ENCODE data around the gene TTC14.
"Not testable (repeated sequence)": the region's sequence is repeated elsewhere in the genome, so short reads cannot be mapped to it uniquely, and the experiment has no call there.

TTC14 gene

GRCh38 chr3:180575571-180575970, 26.4 kb upstream of the TTC14 start:
- TF ChIP-seq SUZ12 (IDR thresholded peaks at IDR 0.05) (no peak), FOXK2 (IDR thresholded peaks at IDR 0.05) (no peak), ZNF384 (IDR thresholded peaks at IDR 0.05) (no peak), PKNOX1 (IDR thresholded peaks at IDR 0.05) (no peak), FOXA1 (IDR thresholded peaks at IDR 0.05) (no peak), HDGF (IDR thresholded peaks at IDR 0.05; ENCODE audit: borderline replicate concordance) (no peak), FOXM1 (IDR thresholded peaks at IDR 0.05; ENCODE audit: borderline replicate concordance) (no peak), NFRKB (IDR thresholded peaks at IDR 0.05) (no peak)
- DNase-seq (ENCODE audit: extremely low spot score), result no peak
- CTCF ChIA-PET, result no interaction called here
- POLR2A ChIA-PET, result no interaction called here

- no peak for DNase-seq (ENCODE audit: extremely low spot score)
- POLR2A ChIA-PET, result no interaction called here
- no peak for TF ChIP-seq TARDBP (IDR thresholded peaks at IDR 0.05)
- TF ChIP-seq LEF1 (IDR thresholded peaks at IDR 0.05; ENCODE audit: borderline replicate concordance), result no peak
- no peak for TF ChIP-seq CTBP1 (IDR thresholded peaks at IDR 0.05; ENCODE audit: borderline replicate concordance)
- no peak for TF ChIP-seq NFRKB (IDR thresholded peaks at IDR 0.05)
- TF ChIP-seq BHLHE40 (IDR thresholded peaks at IDR 0.05; ENCODE audit: borderline replicate concordance), result no peak
- TF ChIP-seq L3MBTL2 (conservative IDR thresholded peaks at IDR 0.05), result no peak
- no peak for TF ChIP-seq ZNF384 (IDR thresholded peaks at IDR 0.05)
- TF ChIP-seq ARNT (IDR thresholded peaks at IDR 0.05), result no peak
- TF ChIP-seq SP1 (IDR thresholded peaks at IDR 0.05), result no peak
- no peak for TF ChIP-seq FOXK2 (IDR thresholded peaks at IDR 0.05)
- TF ChIP-seq FOXM1 (IDR thresholded peaks at IDR 0.05; ENCODE audit: borderline replicate concordance), result no peak
- TF ChIP-seq SUZ12 (IDR thresholded peaks at IDR 0.05), result no peak
- CTCF ChIA-PET, result no interaction called here
Measured at GRCh38 chr3:180580934-180581333, 21.0 kb upstream of the TTC14 start.

- ChIA-PET CTCF (no interaction called here), POLR2A (no interaction called here)
- TF ChIP-seq LEF1 (IDR thresholded peaks at IDR 0.05; ENCODE audit: borderline replicate concordance), result no peak
- no peak for TF ChIP-seq ZNF384 (IDR thresholded peaks at IDR 0.05)
- no peak for TF ChIP-seq PKNOX1 (IDR thresholded peaks at IDR 0.05)
- TF ChIP-seq L3MBTL2 (conservative IDR thresholded peaks at IDR 0.05), result no peak
- no peak for TF ChIP-seq ARNT (IDR thresholded peaks at IDR 0.05)
- TF ChIP-seq FOXM1 (IDR thresholded peaks at IDR 0.05; ENCODE audit: borderline replicate concordance), result no peak
- TF ChIP-seq BHLHE40 (IDR thresholded peaks at IDR 0.05; ENCODE audit: borderline replicate concordance), result no peak
- no peak for TF ChIP-seq HDGF (IDR thresholded peaks at IDR 0.05; ENCODE audit: borderline replicate concordance)
- TF ChIP-seq TARDBP (IDR thresholded peaks at IDR 0.05), result no peak
- TF ChIP-seq NFRKB (IDR thresholded peaks at IDR 0.05), result no peak
- no peak for TF ChIP-seq SP1 (IDR thresholded peaks at IDR 0.05)
- TF ChIP-seq FOXK2 (IDR thresholded peaks at IDR 0.05), result no peak
- TF ChIP-seq ELF4 (IDR thresholded peaks at IDR 0.05), result no peak
- no peak for TF ChIP-seq CTBP1 (IDR thresholded peaks at IDR 0.05; ENCODE audit: borderline replicate concordance)
- no peak for TF ChIP-seq SUZ12 (IDR thresholded peaks at IDR 0.05)
- no peak for TF ChIP-seq FOXA1 (IDR thresholded peaks at IDR 0.05)
- DNase-seq (ENCODE audit: extremely low spot score), result no peak
Measured at GRCh38 chr3:180590396-180590795, 11.6 kb upstream of the TTC14 start.

GRCh38 chr3:180593631-180594030, 8.3 kb upstream of the TTC14 start:
- DNase-seq (ENCODE audit: extremely low spot score); CTCF ChIA-PET; POLR2A ChIA-PET: not testable (repeated sequence)

- TF ChIP-seq FOXA1 (IDR thresholded peaks at IDR 0.05) (no peak), L3MBTL2 (conservative IDR thresholded peaks at IDR 0.05) (no peak), SP1 (IDR thresholded peaks at IDR 0.05) (no peak), ELF4 (IDR thresholded peaks at IDR 0.05) (no peak), LEF1 (IDR thresholded peaks at IDR 0.05; ENCODE audit: borderline replicate concordance) (no peak), FOXM1 (IDR thresholded peaks at IDR 0.05; ENCODE audit: borderline replicate concordance) (no peak), TARDBP (IDR thresholded peaks at IDR 0.05) (no peak), NFRKB (IDR thresholded peaks at IDR 0.05) (no peak), BHLHE40 (IDR thresholded peaks at IDR 0.05; ENCODE audit: borderline replicate concordance) (no peak), FOXK2 (IDR thresholded peaks at IDR 0.05) (no peak), HDGF (IDR thresholded peaks at IDR 0.05; ENCODE audit: borderline replicate concordance) (no peak), ZNF384 (IDR thresholded peaks at IDR 0.05) (no peak), CTBP1 (IDR thresholded peaks at IDR 0.05; ENCODE audit: borderline replicate concordance) (no peak), ARNT (IDR thresholded peaks at IDR 0.05) (no peak), SUZ12 (IDR thresholded peaks at IDR 0.05) (no peak), PKNOX1 (IDR thresholded peaks at IDR 0.05) (no peak)
- DNase-seq (ENCODE audit: extremely low spot score), result no peak
- ChIA-PET POLR2A (no interaction called here), CTCF (interaction anchor here (0.6 to 1.0 kb wide), 2 partner anchors 26 to 783 kb away, joined by 3 read pairs; no protein-coding TSS in a partner anchor)
Measured at GRCh38 chr3:180594631-180595558, 7.1 kb upstream of the TTC14 start.

- TF ChIP-seq BHLHE40 (IDR thresholded peaks at IDR 0.05; ENCODE audit: borderline replicate concordance), result no peak
- no peak for TF ChIP-seq FOXK2 (IDR thresholded peaks at IDR 0.05)
- TF ChIP-seq FOXA1 (IDR thresholded peaks at IDR 0.05), result no peak
- TF ChIP-seq NFRKB (IDR thresholded peaks at IDR 0.05), result no peak
- no peak for TF ChIP-seq ELF4 (IDR thresholded peaks at IDR 0.05)
- no peak for TF ChIP-seq SUZ12 (IDR thresholded peaks at IDR 0.05)
- TF ChIP-seq CTBP1 (IDR thresholded peaks at IDR 0.05; ENCODE audit: borderline replicate concordance), result no peak
- no peak for TF ChIP-seq L3MBTL2 (conservative IDR thresholded peaks at IDR 0.05)
- TF ChIP-seq PKNOX1 (IDR thresholded peaks at IDR 0.05), result no peak
- TF ChIP-seq ZNF384 (IDR thresholded peaks at IDR 0.05), result no peak
- no peak for TF ChIP-seq ARNT (IDR thresholded peaks at IDR 0.05)
- no peak for TF ChIP-seq HDGF (IDR thresholded peaks at IDR 0.05; ENCODE audit: borderline replicate concordance)
- no peak for TF ChIP-seq FOXM1 (IDR thresholded peaks at IDR 0.05; ENCODE audit: borderline replicate concordance)
- no peak for TF ChIP-seq SP1 (IDR thresholded peaks at IDR 0.05)
- ChIA-PET CTCF (interaction anchor here (0.6 to 1.0 kb wide), 2 partner anchors 26 to 783 kb away, joined by 3 read pairs; no protein-coding TSS in a partner anchor), POLR2A (no interaction called here)
- no peak for DNase-seq (ENCODE audit: extremely low spot score)
Measured at GRCh38 chr3:180595559-180595935, 6.4 kb upstream of the TTC14 start.
